A673 (cell line): ENCODE measurements around the gene MAP6. TPM values are rescaled to one million over a fixed set of nuclear protein-coding genes. Genes with fewer than 3 reads are reported as not detected.
A peak's percentile ranks its signal among the peaks of the same experiment; 100 is the strongest.

Experiments used
- BruUV-seq: library from RNA; stranded (reverse); fragments of 400-500 nt; replicated peaks from 2 replicates; lab custom pipeline; 2021; lab: Mats Ljungman, UMichigan
- CTCF ChIA-PET: fragments of 300-600 bp; sonication (Branson Sonifier 250); formaldehyde crosslinking; loops from one replicate; lab custom pipeline; 2022; ENCODE audit warnings: antibody characterized with exemption; lab: Charles Lee
- POLR2A ChIA-PET: fragments of 300-600 bp; sonication (Branson Sonifier 250); formaldehyde crosslinking; loops from one replicate; lab custom pipeline; 2022; ENCODE audit warnings: antibody characterized with exemption; ENCODE audit not compliant: low non-redundant PET; lab: Charles Lee
- DNase-seq: peaks from one replicate; pipeline ENCODE4 v3.0.0-alpha.2; 2015; ENCODE audit warnings: low spot score
- H3K27ac ChIP-seq: fragments of 200-600 bp; sonication (generic); 2 replicates; pipeline ENCODE4 v1.5.1; 2016; ENCODE audit warnings: mixed run types, low read depth, mild to moderate bottlenecking, mixed read lengths, antibody characterized with exemption, low read length; ENCODE audit not compliant: poor library complexity, severe bottlenecking
- H3K27me3 ChIP-seq: fragments of 200-600 bp; sonication (generic); replicated peaks from 2 replicates; pipeline ENCODE4 v1.6.1; 2017; ENCODE audit warnings: mixed run types, low read depth, mild to moderate bottlenecking, mixed read lengths, antibody characterized with exemption, low read length; ENCODE audit not compliant: insufficient read depth, poor library complexity
- H3K36me3 ChIP-seq: fragments of 200-600 bp; sonication (generic); 2 replicates; pipeline ENCODE4 v1.6.1; 2016; ENCODE audit warnings: mixed run types, mild to moderate bottlenecking, mixed read lengths, antibody characterized with exemption, low read length; ENCODE audit not compliant: insufficient read depth, poor library complexity, severe bottlenecking
- H3K4me1 ChIP-seq: fragments of 200-600 bp; sonication (generic); 2 replicates; pipeline ENCODE4 v1.6.1; 2017; ENCODE audit warnings: mixed run types, mild to moderate bottlenecking, mixed read lengths, antibody characterized with exemption, low read length; ENCODE audit not compliant: insufficient read depth, poor library complexity, severe bottlenecking
- H3K4me3 ChIP-seq: fragments of 200-600 bp; sonication (generic); 2 replicates; pipeline ENCODE4 v1.5.1; 2016; ENCODE audit warnings: low read depth, mixed run types, mild to moderate bottlenecking, mixed read lengths, low read length; ENCODE audit not compliant: poor library complexity, severe bottlenecking
- H3K9me3 ChIP-seq: fragments of 200-600 bp; sonication (generic); 2 replicates; pipeline ENCODE4 v1.6.1; 2016; ENCODE audit warnings: mixed run types, low read depth, mild to moderate bottlenecking, mixed read lengths, antibody characterized with exemption, low read length; ENCODE audit not compliant: poor library complexity, severe bottlenecking
- EZH2 ChIP-seq: fragments of 200-600 bp; sonication (generic); IDR thresholded peaks from 2 replicates; pipeline ENCODE4 v1.6.1; 2017; ENCODE audit warnings: borderline replicate concordance, low read depth, mild to moderate bottlenecking, mixed read lengths, antibody characterized with exemption, low read length; ENCODE audit not compliant: poor library complexity, severe bottlenecking
- intact Hi-C: fragments of 100-400 bp; cut with micrococcal nuclease; formaldehyde crosslinking; loops from one replicate; pipeline ENCODE4 v1.10.0; 2022; ENCODE audit not compliant: unreplicated experiment
- total RNA-seq: library from RNA; stranded (reverse); gene quantifications from 2 replicates; pipeline ENCODE4 v1.2.3, GENCODE V29; 2021
- TF ChIP-seq, protein P1 (sequence below): fragments of 300-800, 200-600 bp; sonication (generic); conservative IDR thresholded peaks from 2 replicates; pipeline ENCODE4 v1.5.1; 2017; ENCODE audit warnings: low read depth, mild to moderate bottlenecking, antibody characterized with exemption, low read length, moderate library complexity, mixed read lengths

MAP6 gene
- total RNA-seq, 1 experiment from 2014 or later: not detected

DNA sequence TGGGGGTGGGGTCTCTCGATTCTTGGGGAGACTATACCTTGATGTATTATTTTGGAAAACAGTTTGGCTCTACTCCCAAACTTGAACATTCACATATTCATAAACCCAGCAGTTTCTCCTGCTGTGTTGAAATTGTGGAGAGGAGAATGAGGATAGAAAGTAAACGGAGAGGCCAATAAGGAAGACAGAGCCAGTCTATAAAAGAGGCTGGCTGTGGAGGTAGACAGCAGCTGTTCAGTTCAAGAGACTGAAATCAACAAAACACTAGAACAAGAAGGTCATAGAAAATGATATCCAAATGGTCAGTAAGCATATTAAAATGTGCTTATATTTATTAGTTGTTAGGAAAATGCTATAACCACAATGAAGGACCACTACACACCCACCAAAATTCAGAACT lies 46.9 kb upstream of the MAP6 start:
- Histone ChIP-seq H3K4me1 (no peaks in the 10 kb centered on the region), H3K27me3 (no peaks in the 10 kb centered on the region), H3K27ac (no peak overlapping the region), H3K36me3 (no peaks in the 10 kb centered on the region), H3K9me3 (no peaks in the 10 kb centered on the region), H3K4me3 (no peak overlapping the region)
- ChIA-PET POLR2A (no interaction called here), CTCF (no interaction called here)
- DNase-seq: no peak
- TF ChIP-seq, protein P1, sequence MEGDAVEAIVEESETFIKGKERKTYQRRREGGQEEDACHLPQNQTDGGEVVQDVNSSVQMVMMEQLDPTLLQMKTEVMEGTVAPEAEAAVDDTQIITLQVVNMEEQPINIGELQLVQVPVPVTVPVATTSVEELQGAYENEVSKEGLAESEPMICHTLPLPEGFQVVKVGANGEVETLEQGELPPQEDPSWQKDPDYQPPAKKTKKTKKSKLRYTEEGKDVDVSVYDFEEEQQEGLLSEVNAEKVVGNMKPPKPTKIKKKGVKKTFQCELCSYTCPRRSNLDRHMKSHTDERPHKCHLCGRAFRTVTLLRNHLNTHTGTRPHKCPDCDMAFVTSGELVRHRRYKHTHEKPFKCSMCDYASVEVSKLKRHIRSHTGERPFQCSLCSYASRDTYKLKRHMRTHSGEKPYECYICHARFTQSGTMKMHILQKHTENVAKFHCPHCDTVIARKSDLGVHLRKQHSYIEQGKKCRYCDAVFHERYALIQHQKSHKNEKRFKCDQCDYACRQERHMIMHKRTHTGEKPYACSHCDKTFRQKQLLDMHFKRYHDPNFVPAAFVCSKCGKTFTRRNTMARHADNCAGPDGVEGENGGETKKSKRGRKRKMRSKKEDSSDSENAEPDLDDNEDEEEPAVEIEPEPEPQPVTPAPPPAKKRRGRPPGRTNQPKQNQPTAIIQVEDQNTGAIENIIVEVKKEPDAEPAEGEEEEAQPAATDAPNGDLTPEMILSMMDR: no peak
- no peak for TF ChIP-seq EZH2
- intact Hi-C loops: no loop called here
- no TSS peak for BruUV-seq

DNA sequence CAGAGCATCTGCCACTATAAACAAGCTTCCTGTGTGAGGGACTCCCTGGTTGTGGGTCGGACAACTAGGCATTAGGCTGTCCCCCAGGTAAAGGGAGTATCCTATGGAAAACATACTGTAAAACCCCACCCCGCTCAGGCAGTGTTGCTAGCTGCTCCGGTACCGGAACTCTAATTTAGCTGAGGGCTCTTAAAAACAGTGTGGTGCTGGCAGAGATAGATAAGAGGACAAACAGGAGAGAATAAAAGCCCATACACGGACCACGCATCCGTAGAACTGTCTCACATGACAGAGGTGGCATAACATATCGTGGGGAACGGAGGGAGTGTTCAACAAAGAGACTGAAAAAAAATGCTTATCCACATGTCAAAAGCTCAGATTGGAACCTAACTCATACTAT lies 45.4 kb upstream of the MAP6 start:
- H3K4me1 ChIP-seq: no peaks in the 10 kb centered on the region
- H3K27me3 ChIP-seq: no peaks in the 10 kb centered on the region
- POLR2A ChIA-PET: no interaction called here
- TF ChIP-seq, protein P1: no peak
- no peak for TF ChIP-seq EZH2
- intact Hi-C loops: no loop called here
- BruUV-seq: no TSS peak
- no peak overlapping the region for H3K27ac ChIP-seq
- DNase-seq: no peak
- no peaks in the 10 kb centered on the region for H3K9me3 ChIP-seq
- H3K36me3 ChIP-seq: no peaks in the 10 kb centered on the region
- CTCF ChIA-PET: interaction anchor here (0.8 kb wide), 1 partner anchor 8 kb away, joined by 3 read pairs; no protein-coding TSS in a partner anchor
- no peak overlapping the region for H3K4me3 ChIP-seq

DNA sequence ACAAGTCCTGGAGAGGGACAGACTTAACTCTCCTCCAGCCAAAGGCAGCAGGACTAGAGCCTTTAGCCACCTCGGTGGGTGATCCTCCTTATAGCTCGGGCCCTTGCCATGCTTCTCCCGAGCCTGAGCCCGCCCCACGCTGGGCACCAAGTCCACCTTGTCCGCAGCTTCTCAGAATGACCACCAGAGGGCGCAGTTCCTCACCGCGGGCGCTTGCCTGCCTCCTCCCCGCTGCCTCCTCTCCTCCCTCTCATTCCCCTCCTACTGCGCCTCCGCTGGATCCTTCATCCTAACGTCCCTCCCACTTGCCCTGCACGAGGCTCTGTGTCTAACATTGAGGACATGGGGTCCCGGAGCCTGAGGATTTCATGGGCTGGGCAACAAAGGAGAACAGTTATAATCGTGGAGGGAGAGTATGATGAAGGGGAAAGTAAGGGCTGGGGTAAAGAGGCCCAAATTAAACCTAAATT lies 37.5 kb upstream of the MAP6 start:
- ChIA-PET CTCF (interaction anchor here (0.5 to 1.6 kb wide), 8 partner anchors 8 to 297 kb away, joined by 3 to 7 read pairs (median 4); no protein-coding TSS in a partner anchor), POLR2A (no interaction called here)
- peak; percentile 92 for DNase-seq
- H3K36me3 ChIP-seq: no peaks in the 10 kb centered on the region
- TF ChIP-seq, protein P1: peak; percentile 99
- TF ChIP-seq EZH2: no peak
- no peaks in the 10 kb centered on the region for H3K9me3 ChIP-seq
- intact Hi-C loops: loop anchor here (5.0 to 10.0 kb wide), 2 partner anchors 111 to 616 kb away; no protein-coding TSS in a partner anchor
- H3K4me1 ChIP-seq: peaks cover 4% of the 10 kb centered on the region
- no peak overlapping the region for H3K27ac ChIP-seq
- no TSS peak for BruUV-seq
- H3K27me3 ChIP-seq: no peaks in the 10 kb centered on the region
- H3K4me3 ChIP-seq: no peak overlapping the region
